K562 (cell line): ENCODE results near the gene PNPLA4. TPM values are rescaled to one million over a fixed set of nuclear protein-coding genes. Genes with fewer than 3 reads are reported as not detected.

ENCODE experiments used
- C11orf30 ChIP-seq: fragments of 450-650 bp; IDR thresholded peaks from 2 replicates; pipeline ENCODE4 v1.6.1; 2016; ENCODE audit warnings: low read depth, mild to moderate bottlenecking
- CBFA2T3 ChIP-seq: fragments of 450-650 bp; IDR thresholded peaks from 2 replicates; pipeline ENCODE4 v1.6.1; 2017
- CREM ChIP-seq: IDR thresholded peaks from 2 replicates; pipeline ENCODE4 v1.6.1; 2014; ENCODE audit warnings: antibody characterized with exemption, low read depth
- GTF2F1 ChIP-seq: IDR thresholded peaks from 2 replicates; pipeline ENCODE4 v1.6.1; 2011; ENCODE audit warnings: low read depth, low read length, improper control_type of control experiment
- KLF10 ChIP-seq: fragments of 250-450 bp; sonication (Bioruptor Pico); IDR thresholded peaks from 2 replicates; pipeline ENCODE4 v1.6.1; 2021; ENCODE audit warnings: matching md5 sums
- MAFK ChIP-seq: IDR thresholded peaks from 2 replicates; pipeline ENCODE4 v1.6.1; 2011; ENCODE audit warnings: low read length, improper control_type of control experiment
- SMARCE1 ChIP-seq: fragments of 450-650 bp; IDR thresholded peaks from 2 replicates; pipeline ENCODE4 v1.7.1; 2016; ENCODE audit warnings: mild to moderate bottlenecking
- SMC3 ChIP-seq: conservative IDR thresholded peaks from 2 replicates; pipeline ENCODE4 v1.6.1; 2011; ENCODE audit warnings: low read depth, low read length, improper control_type of control experiment; ENCODE audit not compliant: insufficient read depth
- ZNF133 ChIP-seq: fragments of 250-450 bp; sonication (Bioruptor Pico); IDR thresholded peaks from 2 replicates; pipeline ENCODE4 v1.4.0; 2020; ENCODE audit warnings: mild to moderate bottlenecking
- ZNF445 ChIP-seq: fragments of 250-450 bp; sonication (Bioruptor Pico); IDR thresholded peaks from 2 replicates; pipeline ENCODE4 v1.4.0; 2020; ENCODE audit warnings: low read depth, mild to moderate bottlenecking, moderate library complexity
- polyA plus RNA-seq, 8 experiments: library from polyadenylated mRNA; depleted of rRNA in 4 of 8; stranded (reverse) in 5 of 8; unstranded in 3 of 8; fragments of >200 nt; fragmentation: Nextera tagmentation in 2 of 8; fragmentation: Illumina TruSeq in 1 of 8; extraction: Ambion mirVana in 2 of 8; extraction: Trizol in 1 of 8; gene quantifications; 2 replicates each; pipeline versions ENCODE4 v1.2.1 to v1.2.3, GENCODE V29; 2011 to 2014; ENCODE audit warnings: inconsistent platforms in 1 of 8, missing spikeins in 1 of 8
- total RNA-seq, 7 experiments: library from RNA; depleted of rRNA in 6 of 7; stranded (reverse); fragments of >200 nt in 6 of 7; fragmentation: Illumina TruSeq in 2 of 7; extraction: Trizol in 2 of 7; gene quantifications; 2 replicates each; pipeline versions ENCODE4 v1.2.1 to v1.2.3, GENCODE V29; 2011 to 2021; ENCODE audit warnings: low replicate concordance in 1 of 7
- TF ChIP-seq, protein P1 (sequence below), 2 experiments: fragments of 450-650 bp; IDR thresholded peaks; 2 replicates each; pipeline ENCODE4 v1.6.1; 2016; ENCODE audit warnings: mild to moderate bottlenecking in 2 of 2, borderline replicate concordance in 1 of 2, low read depth in 1 of 2, moderate library complexity in 1 of 2
- TF ChIP-seq, protein P2 (sequence below): fragments of 450-650 bp; formaldehyde crosslinking; IDR thresholded peaks from 2 replicates; pipeline ENCODE4 v1.4.0; 2020; ENCODE audit warnings: mild to moderate bottlenecking, moderate library complexity

Gene PNPLA4
- total and polyA plus RNA-seq, 9 of the 15 experiments (the other 6 are each of a cell fraction or from before 2014, with no cell fraction given): 20.7 to 61.1 (median 32.7) TPM

DNA sequence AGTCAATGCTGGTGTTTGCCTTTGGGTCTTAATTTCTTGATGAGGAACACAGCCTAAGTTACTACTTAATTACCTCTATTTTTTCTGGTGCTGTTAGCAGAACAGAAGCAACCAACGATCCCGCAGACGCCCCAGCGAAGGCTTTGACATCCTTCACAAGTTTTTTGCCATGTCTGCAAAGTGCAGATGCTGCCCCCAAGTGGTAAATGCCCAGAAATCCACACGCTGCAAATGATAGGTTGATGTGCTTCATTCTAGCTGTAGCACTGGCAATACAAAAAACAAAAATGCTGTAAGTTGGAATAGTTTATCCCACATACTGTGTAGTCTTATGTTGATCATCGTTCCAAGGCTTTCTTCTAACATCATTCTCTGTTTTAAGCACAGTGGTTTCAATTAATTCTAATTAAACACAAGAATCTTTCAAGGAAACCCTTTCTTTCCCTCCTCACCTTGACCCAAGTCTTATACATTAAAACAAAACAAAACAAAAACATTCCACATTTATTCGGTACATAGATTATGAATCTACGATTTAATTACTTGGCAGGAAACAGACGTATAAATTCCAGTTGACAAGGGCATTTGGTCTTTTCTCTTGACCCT lies 1.2 kb downstream of the PNPLA4 start (continued):
- TF ChIP-seq, protein P1, sequence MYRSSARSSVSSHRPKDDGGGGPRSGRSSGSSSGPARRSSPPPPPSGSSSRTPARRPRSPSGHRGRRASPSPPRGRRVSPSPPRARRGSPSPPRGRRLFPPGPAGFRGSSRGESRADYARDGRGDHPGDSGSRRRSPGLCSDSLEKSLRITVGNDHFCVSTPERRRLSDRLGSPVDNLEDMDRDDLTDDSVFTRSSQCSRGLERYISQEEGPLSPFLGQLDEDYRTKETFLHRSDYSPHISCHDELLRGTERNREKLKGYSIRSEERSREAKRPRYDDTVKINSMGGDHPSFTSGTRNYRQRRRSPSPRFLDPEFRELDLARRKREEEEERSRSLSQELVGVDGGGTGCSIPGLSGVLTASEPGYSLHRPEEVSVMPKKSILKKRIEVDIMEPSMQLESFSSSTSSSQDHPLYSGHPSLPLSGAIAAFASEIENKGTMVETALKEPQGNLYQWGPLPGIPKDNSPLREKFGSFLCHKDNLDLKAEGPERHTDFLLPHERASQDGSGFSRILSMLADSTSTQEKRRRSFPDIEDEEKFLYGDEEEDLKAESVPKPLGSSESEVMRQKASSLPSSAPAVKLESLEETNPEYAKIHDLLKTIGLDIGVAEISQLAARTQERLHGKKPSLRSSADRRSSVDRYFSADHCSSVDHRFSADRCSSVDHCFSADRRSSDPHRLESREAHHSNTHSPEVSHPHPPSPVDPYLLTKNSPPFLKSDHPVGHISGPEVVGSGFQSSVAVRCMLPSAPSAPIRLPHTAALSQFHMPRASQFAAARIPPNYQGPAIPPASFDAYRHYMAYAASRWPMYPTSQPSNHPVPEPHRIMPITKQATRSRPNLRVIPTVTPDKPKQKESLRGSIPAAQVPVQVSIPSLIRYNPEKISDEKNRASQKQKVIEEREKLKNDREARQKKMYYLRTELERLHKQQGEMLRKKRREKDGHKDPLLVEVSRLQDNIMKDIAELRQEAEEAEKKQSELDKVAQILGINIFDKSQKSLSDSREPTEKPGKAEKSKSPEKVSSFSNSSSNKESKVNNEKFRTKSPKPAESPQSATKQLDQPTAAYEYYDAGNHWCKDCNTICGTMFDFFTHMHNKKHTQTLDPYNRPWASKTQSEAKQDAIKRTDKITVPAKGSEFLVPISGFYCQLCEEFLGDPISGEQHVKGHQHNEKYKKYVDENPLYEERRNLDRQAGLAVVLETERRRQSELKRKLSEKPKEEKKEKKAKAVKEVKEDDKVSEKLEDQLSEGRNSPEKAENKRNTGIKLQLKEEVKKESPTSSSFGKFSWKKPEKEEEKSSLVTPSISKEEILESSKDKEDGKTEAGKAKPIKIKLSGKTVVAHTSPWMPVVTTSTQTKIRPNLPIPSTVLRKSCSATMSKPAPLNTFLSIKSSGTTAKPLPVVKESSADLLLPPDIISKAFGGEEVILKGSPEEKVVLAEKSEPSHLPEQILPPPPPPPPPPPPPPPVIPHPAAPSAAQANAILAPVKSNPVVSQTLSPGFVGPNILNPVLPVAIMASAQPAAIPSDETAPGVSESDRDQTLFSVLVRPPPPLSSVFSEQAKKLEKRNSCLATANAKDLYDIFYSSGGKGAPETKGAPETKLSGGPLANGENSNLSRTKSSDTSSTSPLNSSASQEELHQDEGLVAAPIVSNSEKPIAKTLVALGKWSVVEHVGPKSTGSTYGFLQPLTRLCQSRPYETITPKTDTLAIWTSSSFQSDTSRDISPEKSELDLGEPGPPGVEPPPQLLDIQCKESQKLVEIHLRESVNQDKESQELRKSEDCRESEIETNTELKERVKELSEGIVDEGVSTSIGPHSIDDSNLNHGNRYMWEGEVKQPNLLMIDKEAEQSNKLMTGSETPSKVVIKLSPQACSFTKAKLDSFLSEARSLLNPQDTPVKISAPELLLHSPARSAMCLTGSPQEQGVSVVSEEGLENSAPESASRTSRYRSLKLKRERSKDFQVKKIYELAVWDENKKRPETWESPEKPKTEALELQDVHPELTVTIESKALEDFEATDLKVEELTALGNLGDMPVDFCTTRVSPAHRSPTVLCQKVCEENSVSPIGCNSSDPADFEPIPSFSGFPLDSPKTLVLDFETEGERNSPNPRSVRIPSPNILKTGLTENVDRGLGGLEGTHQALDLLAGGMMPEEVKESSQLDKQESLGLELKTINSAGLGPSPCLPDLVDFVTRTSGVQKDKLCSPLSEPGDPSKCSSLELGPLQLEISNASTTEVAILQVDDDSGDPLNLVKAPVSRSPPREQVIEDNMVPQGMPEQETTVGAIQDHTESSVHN (IDR thresholded peaks at IDR 0.05; ENCODE audit: borderline replicate concordance in 1 of 2, low read depth in 1 of 2): no peak
- TF ChIP-seq KLF10 (CRISPR knock-in tag) (no peak), ZNF133 (CRISPR knock-in tag) (no peak), GTF2F1 (no peak), C11orf30 (peak; percentile 22; the same call in 1 of the 2 replicates), CBFA2T3 (no peak), SMC3 (0 out of 2 replicates have a peak, but pooled peaks have one; percentile 14), ZNF445 (CRISPR knock-in tag) (no peak), SMARCE1 (no peak), CREM (0 out of 2 replicates have a peak, but pooled peaks have one; percentile 31), MAFK (peak; percentile 33; the same call in 1 of the 2 replicates)
- TF ChIP-seq, protein P2, sequence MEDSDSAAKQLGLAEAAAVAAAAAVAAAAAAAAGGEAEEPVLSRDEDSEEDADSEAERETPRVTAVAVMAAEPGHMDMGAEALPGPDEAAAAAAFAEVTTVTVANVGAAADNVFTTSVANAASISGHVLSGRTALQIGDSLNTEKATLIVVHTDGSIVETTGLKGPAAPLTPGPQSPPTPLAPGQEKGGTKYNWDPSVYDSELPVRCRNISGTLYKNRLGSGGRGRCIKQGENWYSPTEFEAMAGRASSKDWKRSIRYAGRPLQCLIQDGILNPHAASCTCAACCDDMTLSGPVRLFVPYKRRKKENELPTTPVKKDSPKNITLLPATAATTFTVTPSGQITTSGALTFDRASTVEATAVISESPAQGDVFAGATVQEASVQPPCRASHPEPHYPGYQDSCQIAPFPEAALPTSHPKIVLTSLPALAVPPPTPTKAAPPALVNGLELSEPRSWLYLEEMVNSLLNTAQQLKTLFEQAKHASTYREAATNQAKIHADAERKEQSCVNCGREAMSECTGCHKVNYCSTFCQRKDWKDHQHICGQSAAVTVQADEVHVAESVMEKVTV: 0 out of 2 replicates have a peak, but pooled peaks have one; percentile 8
